ENCODE results near the gene CAP2.
"Not testable (repeated sequence)": the region's sequence is repeated elsewhere in the genome, so short reads cannot be mapped to it uniquely, and the experiment has no call there.

The CAP2 gene

DNA sequence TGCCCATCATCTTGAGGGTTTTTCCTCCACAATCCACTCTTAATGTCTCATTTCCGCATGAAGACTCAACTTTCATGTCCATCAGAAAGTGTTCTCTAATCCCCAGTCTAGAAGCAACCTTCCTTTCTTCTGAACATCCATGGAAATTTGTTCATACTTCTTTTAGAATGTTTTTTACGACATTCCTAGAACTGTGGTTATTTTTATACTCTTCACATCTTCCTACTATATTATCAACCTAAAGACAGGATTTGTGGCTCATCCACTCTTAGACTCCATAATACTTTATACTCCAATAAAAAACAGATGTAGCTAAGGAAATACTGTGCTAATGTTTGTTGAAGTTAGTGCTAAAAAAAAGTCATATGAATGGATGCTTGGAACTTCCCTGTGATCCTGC is 1.4 kb upstream of the CAP2 start:
- ChIA-PET CTCF (no interaction called here), POLR2A (ENCODE audit: low non-redundant PET) (no interaction called here)
- no peak overlapping the region for H3K27ac ChIP-seq
- no peak for DNase-seq (ENCODE audit: low spot score)
- TF ChIP-seq, protein P1, sequence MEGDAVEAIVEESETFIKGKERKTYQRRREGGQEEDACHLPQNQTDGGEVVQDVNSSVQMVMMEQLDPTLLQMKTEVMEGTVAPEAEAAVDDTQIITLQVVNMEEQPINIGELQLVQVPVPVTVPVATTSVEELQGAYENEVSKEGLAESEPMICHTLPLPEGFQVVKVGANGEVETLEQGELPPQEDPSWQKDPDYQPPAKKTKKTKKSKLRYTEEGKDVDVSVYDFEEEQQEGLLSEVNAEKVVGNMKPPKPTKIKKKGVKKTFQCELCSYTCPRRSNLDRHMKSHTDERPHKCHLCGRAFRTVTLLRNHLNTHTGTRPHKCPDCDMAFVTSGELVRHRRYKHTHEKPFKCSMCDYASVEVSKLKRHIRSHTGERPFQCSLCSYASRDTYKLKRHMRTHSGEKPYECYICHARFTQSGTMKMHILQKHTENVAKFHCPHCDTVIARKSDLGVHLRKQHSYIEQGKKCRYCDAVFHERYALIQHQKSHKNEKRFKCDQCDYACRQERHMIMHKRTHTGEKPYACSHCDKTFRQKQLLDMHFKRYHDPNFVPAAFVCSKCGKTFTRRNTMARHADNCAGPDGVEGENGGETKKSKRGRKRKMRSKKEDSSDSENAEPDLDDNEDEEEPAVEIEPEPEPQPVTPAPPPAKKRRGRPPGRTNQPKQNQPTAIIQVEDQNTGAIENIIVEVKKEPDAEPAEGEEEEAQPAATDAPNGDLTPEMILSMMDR (conservative IDR thresholded peaks at IDR 0.05; ENCODE audit: low read depth): no peak

DNA sequence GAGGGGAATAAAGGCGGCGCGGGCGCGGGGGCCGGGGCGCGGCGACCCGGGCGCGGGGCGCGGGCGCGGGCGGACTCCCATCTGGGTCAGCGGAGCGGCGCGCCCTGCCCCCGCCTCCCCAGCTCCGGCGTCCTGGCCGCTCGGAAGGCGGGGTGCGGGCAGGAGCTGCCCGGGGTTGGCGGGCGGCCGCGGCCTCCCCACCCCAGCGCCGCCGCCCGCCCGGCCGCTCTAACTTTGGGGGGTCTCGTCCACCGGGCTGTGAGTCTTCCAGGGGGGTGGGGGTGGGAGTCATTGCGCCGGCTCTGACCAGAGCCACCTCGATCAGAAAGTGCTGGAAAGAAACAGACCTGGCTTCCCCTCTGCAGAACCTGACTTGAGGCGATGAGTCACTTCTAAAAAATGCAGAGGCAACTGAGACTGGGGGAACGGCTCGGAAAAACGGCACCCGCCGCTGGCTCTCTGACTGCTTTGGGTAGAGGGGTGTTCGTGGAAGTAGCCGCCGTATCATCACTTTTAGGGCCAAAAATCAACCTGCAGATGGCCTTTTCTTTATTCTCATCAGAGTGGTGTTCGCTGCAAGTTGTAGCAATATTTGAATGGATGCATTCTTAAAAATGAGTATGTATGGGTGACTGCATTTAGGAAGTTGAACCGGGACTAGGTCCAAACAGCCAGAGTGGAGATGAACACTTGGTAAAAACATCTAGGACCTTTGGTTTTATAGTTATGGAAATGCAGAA is 667 bp downstream of the CAP2 start:
- ChIA-PET POLR2A (ENCODE audit: low non-redundant PET) (no interaction called here), CTCF (no interaction called here)
- H3K27ac ChIP-seq: peak overlapping the region; percentile 95
- peak; percentile 83 for DNase-seq (ENCODE audit: low spot score)
- TF ChIP-seq, protein P1 (conservative IDR thresholded peaks at IDR 0.05; ENCODE audit: low read depth): no peak

DNA sequence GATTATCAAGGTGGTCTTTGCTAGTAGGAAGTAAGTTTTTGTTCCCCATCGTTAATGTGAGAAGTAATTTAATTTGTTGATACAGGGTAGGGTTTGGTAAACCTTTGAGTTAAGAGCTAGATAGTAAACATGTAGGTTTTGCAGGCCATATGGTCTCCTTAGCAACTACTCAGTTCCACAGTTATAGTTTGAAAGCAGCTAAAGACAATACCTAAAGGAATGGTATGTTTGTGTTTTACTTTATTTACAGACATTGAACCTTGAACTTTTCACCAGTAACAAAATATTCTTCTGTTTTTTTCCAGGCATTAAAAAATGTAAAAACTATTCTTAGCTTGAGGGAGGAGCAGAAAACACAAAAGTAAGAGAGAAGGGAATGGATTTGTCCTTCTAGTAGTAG is 1.7 kb downstream of the CAP2 start:
- CTCF ChIA-PET: interaction anchor here (0.7 kb wide), 2 partner anchors 35 to 110 kb away, joined by 3 to 6 read pairs; no protein-coding TSS in a partner anchor

DNA sequence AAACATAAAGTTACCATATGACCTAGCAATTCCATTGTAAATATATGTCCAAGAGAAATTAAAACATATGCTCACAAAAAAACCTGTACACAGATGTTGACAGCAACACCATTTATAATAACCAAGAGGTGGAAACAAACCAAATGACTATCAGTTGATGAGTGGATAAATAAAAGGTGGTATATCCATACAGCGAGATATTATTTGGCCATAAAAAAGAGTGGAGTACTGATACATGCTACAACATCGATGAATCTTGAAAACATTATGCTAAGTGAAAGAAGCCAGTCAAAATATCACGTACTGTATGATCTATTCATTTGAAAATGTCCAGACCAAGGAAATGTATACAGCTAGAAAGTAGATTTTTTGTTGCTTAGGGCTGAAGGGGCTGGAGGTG is 2.9 kb downstream of the CAP2 start:
- TF ChIP-seq, protein P1 (conservative IDR thresholded peaks at IDR 0.05; ENCODE audit: low read depth): no peak
- POLR2A ChIA-PET (ENCODE audit: low non-redundant PET): no interaction called here

More for the DNA sequence above, 1.7 kb downstream of the CAP2 start:
- no peak for DNase-seq (ENCODE audit: low spot score)
- POLR2A ChIA-PET (ENCODE audit: low non-redundant PET): no interaction called here
- TF ChIP-seq, protein P1 (conservative IDR thresholded peaks at IDR 0.05; ENCODE audit: low read depth): no peak
- H3K27ac ChIP-seq: no peak overlapping the region

DNA sequence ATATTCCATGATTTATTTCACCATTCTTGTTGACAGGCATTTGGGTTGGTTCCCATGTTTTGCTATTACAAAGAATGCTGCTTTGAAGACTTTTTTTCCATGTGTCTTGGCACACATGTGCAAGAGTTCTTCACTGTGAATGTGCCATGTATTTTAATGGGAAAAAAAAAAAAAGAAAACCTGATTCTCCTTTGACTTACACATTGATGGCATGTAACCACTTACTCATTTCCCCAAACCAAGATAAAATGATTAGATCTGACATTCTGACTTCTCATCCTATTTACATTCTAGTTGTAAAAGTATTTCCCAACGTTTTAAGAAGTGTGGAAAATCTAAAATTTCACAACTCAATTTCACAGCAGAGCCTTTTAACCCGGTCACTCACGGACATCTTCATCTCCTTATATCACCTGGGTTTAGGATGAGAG is 4.4 kb downstream of the CAP2 start:
- TF ChIP-seq, protein P1 (conservative IDR thresholded peaks at IDR 0.05; ENCODE audit: low read depth): no peak

More for the DNA sequence above, 2.9 kb downstream of the CAP2 start:
- no peak for DNase-seq (ENCODE audit: low spot score)
- CTCF ChIA-PET: no interaction called here
- H3K27ac ChIP-seq: no peak overlapping the region

DNA sequence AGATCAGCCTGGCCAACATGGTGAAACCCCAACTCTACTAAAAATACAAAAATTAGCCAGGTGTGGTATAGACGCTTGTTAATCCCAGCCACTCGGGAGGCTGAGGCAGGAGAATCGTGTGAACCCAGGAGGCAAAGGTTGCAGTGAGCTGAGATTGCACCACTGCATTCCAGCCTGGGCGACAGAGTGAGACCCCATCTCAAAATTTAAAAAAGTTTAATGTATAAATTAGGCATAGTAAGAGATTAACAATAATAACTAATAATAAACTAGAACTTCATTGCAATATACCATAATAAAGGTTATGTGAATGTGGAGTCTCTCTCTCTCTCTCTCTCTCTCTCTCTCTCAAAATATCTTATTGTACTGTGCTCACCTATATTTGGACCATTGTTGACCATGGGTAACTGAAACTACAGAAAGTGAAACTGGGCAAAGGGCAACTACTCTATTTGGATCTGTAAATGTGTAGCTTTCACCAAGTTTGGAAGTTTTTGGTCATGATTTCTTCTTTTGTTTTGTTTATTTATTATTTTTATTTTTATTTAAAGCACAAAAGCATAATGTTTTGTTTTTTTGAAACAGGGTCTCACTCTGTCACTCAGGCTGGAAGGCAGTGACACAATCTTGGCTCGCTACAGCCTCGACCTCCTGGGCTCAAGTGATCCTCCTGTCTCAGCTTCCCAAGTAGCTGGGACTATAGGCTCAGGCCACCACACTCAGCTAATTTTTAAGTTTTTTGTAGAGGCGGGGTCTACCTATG is 12.0 kb downstream of the CAP2 start:
- CTCF ChIA-PET: interaction anchor here (0.5 to 0.6 kb wide), 2 partner anchors 137 to 529 kb away, joined by 3 read pairs; no protein-coding TSS in a partner anchor

More for the DNA sequence above, 4.4 kb downstream of the CAP2 start:
- ChIA-PET POLR2A (ENCODE audit: low non-redundant PET) (no interaction called here), CTCF (no interaction called here)
- peak overlapping the region; percentile 42; the same call in 1 of the 2 replicates for H3K27ac ChIP-seq
- no peak for DNase-seq (ENCODE audit: low spot score)

DNA sequence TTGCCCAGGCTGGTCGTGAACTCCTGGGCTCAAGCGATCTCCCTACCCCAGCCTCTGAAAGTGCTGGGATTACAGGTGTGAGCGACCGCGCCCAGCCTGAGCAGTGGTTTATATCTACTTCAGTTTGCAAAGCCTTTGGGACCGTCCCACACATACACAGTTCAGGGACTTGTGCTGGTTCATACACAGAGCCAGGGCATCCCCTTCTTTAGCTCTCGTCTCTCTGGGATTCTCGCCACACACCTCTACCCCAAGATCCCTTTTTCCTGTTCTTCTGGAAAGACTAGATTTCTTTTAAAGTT is 12.5 kb downstream of the CAP2 start:
- TF ChIP-seq, protein P1 (conservative IDR thresholded peaks at IDR 0.05; ENCODE audit: low read depth): no peak
- no peak overlapping the region for H3K27ac ChIP-seq
- CTCF ChIA-PET: interaction anchor here (0.5 kb wide), 1 partner anchor 136 kb away, joined by 3 read pairs; no protein-coding TSS in a partner anchor
- no peak for DNase-seq (ENCODE audit: low spot score)
- POLR2A ChIA-PET (ENCODE audit: low non-redundant PET): no interaction called here

More for the DNA sequence above, 12.0 kb downstream of the CAP2 start:
- POLR2A ChIA-PET (ENCODE audit: low non-redundant PET); H3K27ac ChIP-seq; DNase-seq (ENCODE audit: low spot score): not testable (repeated sequence)

Data from RWPE1 (cell line).